Spleen (tissue), 7 donors: ENCODE data around the gene OR2T11.
"Not testable (repeated sequence)": the region's sequence is repeated elsewhere in the genome, so short reads cannot be mapped to it uniquely, and the experiment has no call there.

Experiments used
- POLR2A ChIP-seq, 3 donors: fragments of 450-650 bp; IDR thresholded peaks; one replicate each; pipeline ENCODE4 v1.5.1; 2017; ENCODE audit warnings: antibody characterized with exemption in 3 of 3, mild to moderate bottlenecking in 1 of 3
- POLR2AphosphoS5 ChIP-seq, 3 donors: sonication (generic); formaldehyde crosslinking; IDR thresholded peaks; one replicate each; pipeline ENCODE4 v1.5.1; 2017; ENCODE audit warnings: antibody characterized with exemption in 3 of 3
- TF ChIP-seq, protein P1 (sequence below), 11 experiments: fragments of 200-600 bp in 7 of 11; fragments of 450-650 bp in 4 of 11; sonication (generic) in 4 of 11; IDR thresholded peaks in 8 of 11; conservative IDR thresholded peaks in 3 of 11; 1 replicate in 7 of 11; 2 replicates in 4 of 11; pipeline versions ENCODE4 v1.4.0 to v1.8.0; 2016 to 2021; ENCODE audit warnings: antibody characterized with exemption in 11 of 11, inconsistent platforms in 4 of 11, mild to moderate bottlenecking in 1 of 11
- donor health status: DM: no; HTN: no; CAD: no; lungs with moderate emphysema.
- donor health status: DM: no; HTN: no; CAD: no.
- donor health status: DM: no; HTN: no; CAD: no.

DNA sequence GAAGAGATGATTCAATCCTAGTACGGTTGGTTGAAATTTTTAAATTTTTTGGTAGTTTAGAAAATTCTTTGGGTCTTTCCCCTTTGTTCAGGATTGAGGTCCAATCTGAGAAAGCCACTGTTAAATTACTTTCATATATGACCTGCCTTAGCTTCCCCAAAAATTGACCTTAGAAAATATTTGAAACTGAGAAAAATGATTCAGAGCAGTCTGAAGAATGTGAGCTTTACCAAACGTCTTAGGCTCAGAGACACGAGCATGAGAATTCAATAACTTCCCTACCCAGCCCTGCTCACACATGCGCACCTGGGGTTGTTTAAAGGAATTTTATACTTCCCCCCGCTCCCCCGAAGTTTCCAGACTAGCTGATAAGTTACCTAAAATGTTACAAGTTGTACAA is 21.9 kb upstream of the OR2T11 start:
- TF ChIP-seq POLR2A, POLR2AphosphoS5 (IDR thresholded peaks at IDR 0.05): not testable (repeated sequence)
- TF ChIP-seq, protein P1, sequence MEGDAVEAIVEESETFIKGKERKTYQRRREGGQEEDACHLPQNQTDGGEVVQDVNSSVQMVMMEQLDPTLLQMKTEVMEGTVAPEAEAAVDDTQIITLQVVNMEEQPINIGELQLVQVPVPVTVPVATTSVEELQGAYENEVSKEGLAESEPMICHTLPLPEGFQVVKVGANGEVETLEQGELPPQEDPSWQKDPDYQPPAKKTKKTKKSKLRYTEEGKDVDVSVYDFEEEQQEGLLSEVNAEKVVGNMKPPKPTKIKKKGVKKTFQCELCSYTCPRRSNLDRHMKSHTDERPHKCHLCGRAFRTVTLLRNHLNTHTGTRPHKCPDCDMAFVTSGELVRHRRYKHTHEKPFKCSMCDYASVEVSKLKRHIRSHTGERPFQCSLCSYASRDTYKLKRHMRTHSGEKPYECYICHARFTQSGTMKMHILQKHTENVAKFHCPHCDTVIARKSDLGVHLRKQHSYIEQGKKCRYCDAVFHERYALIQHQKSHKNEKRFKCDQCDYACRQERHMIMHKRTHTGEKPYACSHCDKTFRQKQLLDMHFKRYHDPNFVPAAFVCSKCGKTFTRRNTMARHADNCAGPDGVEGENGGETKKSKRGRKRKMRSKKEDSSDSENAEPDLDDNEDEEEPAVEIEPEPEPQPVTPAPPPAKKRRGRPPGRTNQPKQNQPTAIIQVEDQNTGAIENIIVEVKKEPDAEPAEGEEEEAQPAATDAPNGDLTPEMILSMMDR (IDR thresholded peaks at IDR 0.05 in 8 of 11, conservative IDR thresholded peaks at IDR 0.05 in 3 of 11), result not testable (repeated sequence)
